ENCODE results near the gene BNIPL. TPM values are rescaled to one million over a fixed set of nuclear protein-coding genes. Genes with fewer than 3 reads are reported as not detected.
A peak's percentile ranks its signal among the peaks of the same experiment; 100 is the strongest.

The BNIPL gene
- total RNA-seq, 1 donor from 2014 or later: 0.79 TPM

DNA sequence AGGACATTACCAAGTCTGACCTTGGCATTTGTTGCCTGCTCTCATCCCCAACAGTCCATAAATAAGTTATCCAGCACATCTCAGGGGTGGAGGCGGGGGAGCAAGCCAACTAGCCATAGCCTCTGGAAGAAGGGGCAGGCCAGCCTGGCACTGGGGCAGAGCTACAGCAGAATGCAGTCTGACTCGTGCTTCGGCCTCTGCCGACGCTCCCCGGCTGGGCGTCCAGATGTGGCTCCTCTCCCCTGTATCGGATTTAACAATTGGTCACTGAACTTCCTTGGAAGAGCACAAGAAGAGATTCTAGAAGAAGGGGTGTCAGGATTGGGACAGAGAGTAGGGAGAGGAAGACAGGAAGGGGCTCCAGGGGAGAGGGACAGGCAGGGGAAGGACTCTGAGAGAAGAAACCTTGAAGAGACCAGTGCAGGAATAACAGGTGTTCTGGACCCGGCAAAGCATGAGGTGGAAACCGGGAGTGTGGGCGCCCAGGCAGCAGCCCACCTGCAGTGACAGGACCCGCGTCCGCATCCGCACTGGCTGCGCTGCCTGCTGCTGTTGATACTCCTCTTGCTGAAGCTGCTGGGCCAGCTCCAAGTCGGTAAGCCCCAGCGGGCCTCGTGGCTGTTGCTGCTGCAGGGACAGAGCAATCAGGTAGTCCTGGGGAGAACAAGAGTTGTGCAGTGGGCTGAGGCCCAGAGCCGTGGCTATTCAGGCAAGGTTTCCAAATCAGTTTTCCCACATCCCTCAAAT is 39.1 kb upstream of the BNIPL start:
- Mint-ChIP-seq H3K27ac (ENCODE audit: unreplicated experiment) (no peak overlapping the region), H3K36me3 (ENCODE audit: low read depth) (no peaks in the 10 kb centered on the region), H3K9me3 (no peaks in the 10 kb centered on the region), H3K27me3 (ENCODE audit: low read depth) (no peaks in the 10 kb centered on the region), H3K4me3 (no peak overlapping the region), H3K4me1 (peaks cover 14% of the 10 kb centered on the region)
- DNase-seq (ENCODE audit: low read depth, low spot score): no peak
- TF ChIP-seq, protein P1, sequence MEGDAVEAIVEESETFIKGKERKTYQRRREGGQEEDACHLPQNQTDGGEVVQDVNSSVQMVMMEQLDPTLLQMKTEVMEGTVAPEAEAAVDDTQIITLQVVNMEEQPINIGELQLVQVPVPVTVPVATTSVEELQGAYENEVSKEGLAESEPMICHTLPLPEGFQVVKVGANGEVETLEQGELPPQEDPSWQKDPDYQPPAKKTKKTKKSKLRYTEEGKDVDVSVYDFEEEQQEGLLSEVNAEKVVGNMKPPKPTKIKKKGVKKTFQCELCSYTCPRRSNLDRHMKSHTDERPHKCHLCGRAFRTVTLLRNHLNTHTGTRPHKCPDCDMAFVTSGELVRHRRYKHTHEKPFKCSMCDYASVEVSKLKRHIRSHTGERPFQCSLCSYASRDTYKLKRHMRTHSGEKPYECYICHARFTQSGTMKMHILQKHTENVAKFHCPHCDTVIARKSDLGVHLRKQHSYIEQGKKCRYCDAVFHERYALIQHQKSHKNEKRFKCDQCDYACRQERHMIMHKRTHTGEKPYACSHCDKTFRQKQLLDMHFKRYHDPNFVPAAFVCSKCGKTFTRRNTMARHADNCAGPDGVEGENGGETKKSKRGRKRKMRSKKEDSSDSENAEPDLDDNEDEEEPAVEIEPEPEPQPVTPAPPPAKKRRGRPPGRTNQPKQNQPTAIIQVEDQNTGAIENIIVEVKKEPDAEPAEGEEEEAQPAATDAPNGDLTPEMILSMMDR (conservative IDR thresholded peaks at IDR 0.05): no peak

DNA sequence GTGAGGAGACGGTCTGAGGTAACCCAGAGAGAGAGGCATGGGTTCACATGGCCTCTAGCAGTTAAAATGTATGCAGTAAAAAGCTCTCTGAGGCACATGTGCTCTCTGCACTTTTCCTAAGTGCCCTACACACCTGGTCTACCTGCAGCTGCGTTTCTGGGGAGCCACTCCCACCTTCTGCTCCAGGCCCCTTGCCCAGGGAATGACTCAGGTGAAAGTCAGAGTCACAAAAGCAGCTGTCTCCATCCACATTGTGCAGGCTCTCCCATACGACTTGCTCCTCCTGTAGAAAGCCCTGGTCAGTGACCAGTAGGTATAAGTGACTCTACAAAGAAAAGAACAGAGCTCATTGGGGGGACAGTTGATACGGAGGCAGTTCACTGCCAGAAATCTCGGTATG is 38.4 kb upstream of the BNIPL start:
- H3K4me3 Mint-ChIP-seq: no peak overlapping the region
- H3K27me3 Mint-ChIP-seq (ENCODE audit: low read depth): no peaks in the 10 kb centered on the region
- H3K4me1 Mint-ChIP-seq: peaks cover 18% of the 10 kb centered on the region
- no peak overlapping the region for H3K27ac Mint-ChIP-seq (ENCODE audit: unreplicated experiment)
- no peak for DNase-seq (ENCODE audit: low read depth, low spot score)
- H3K36me3 Mint-ChIP-seq (ENCODE audit: low read depth): no peaks in the 10 kb centered on the region
- TF ChIP-seq, protein P1 (conservative IDR thresholded peaks at IDR 0.05): no peak
- no peaks in the 10 kb centered on the region for H3K9me3 Mint-ChIP-seq

DNA sequence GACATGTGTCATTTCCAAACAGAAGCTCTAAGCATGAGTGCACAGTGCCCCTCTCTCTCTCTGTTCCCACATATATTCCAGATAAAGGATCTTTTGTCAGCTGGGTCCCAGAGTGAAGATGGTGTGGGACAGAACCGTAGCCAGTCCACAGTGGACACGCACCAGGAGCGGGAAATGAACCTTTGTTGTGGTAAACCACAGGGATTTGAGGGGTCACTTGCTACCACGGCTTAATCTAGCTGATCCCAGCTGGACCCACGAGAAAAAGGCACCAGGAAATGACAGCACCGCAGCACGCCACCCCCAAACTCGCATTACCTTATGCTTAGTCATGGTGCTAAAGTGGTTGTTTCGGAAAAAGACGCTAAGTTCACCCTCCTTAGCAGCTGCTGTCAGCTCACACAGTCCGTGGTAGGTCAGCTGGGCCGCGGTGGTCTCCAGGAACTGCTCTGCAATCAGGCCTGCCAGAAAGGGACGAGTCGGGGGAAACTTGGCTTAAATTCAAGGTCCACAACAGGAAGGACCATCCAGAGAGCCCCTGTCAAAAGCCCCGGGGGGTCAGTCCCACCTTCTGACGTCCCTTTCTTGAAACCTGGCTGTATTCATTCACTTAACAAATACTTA is 37.2 kb upstream of the BNIPL start:
- Mint-ChIP-seq H3K27ac (ENCODE audit: unreplicated experiment) (peak overlapping the region; percentile 13), H3K4me1 (peaks cover 20% of the 10 kb centered on the region), H3K4me3 (no peak overlapping the region), H3K9me3 (no peaks in the 10 kb centered on the region), H3K27me3 (ENCODE audit: low read depth) (no peaks in the 10 kb centered on the region), H3K36me3 (ENCODE audit: low read depth) (no peaks in the 10 kb centered on the region)
- TF ChIP-seq, protein P1 (conservative IDR thresholded peaks at IDR 0.05): no peak
- no peak for DNase-seq (ENCODE audit: low read depth, low spot score)

DNA sequence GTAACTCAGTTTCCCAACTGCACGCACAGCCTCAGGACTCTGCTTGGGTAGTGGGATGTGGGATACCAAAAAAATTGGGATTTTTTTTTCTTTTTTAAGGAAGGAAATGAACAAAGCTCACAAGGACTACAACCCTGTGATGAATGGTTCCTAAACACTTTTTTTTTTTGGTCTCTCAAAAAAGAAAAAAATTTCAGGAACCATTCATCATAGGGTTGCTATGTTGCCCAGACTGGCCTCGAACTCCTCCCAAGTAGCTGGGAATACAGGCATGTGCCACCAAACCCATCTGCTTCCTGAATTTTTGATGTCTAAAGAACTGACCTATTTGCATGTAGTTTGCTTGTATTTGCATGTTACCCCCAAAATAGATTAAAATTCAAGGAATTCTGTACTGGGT is 36.5 kb upstream of the BNIPL start:
- DNase-seq (ENCODE audit: low read depth, low spot score): no peak
- no peaks in the 10 kb centered on the region for H3K27me3 Mint-ChIP-seq (ENCODE audit: low read depth)
- H3K4me3 Mint-ChIP-seq: no peak overlapping the region
- peaks cover 20% of the 10 kb centered on the region for H3K4me1 Mint-ChIP-seq
- H3K27ac Mint-ChIP-seq (ENCODE audit: unreplicated experiment): no peak overlapping the region
- TF ChIP-seq, protein P1 (conservative IDR thresholded peaks at IDR 0.05): no peak
- H3K9me3 Mint-ChIP-seq: no peaks in the 10 kb centered on the region
- no peaks in the 10 kb centered on the region for H3K36me3 Mint-ChIP-seq (ENCODE audit: low read depth)

DNA sequence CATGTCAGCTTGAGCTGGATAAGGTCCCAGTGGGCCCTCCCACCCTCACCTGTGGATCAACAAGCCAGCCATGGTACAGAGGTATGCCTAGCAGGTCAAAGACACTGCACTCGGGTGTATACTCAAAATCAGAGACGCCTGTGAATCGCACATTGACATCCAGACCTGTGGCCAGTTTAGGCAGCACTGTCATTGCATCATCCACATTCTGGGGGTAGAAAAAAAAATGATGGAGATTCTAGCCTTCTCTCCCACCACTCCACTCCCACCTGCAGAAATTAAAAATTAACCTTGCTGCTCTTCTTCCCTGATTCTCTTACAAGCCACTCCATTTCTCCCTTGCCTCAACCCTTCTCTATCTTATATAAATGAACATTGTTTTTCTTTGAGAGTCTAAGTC is 36.0 kb upstream of the BNIPL start:
- peaks cover 22% of the 10 kb centered on the region for H3K4me1 Mint-ChIP-seq
- H3K27me3 Mint-ChIP-seq (ENCODE audit: low read depth): no peaks in the 10 kb centered on the region
- H3K9me3 Mint-ChIP-seq: no peaks in the 10 kb centered on the region
- no peak overlapping the region for H3K4me3 Mint-ChIP-seq
- no peak overlapping the region for H3K27ac Mint-ChIP-seq (ENCODE audit: unreplicated experiment)
- DNase-seq (ENCODE audit: low read depth, low spot score): no peak
- H3K36me3 Mint-ChIP-seq (ENCODE audit: low read depth): no peaks in the 10 kb centered on the region
- TF ChIP-seq, protein P1 (conservative IDR thresholded peaks at IDR 0.05): no peak
